Activated CD4-positive, CD25-positive, alpha-beta regulatory T cell (primary cell): ENCODE data around the gene FABP3.

ENCODE experiments used
- DNase-seq, 4 experiments: peaks; one replicate each; lab custom pipeline; 2025; lab: John Stamatoyannopoulos, UW

Gene FABP3

GRCh38 chr1:31373056-31373896 is at the start of gene FABP3:
TSS of gene FABP3 (minus strand) at chr1:31373076. CDS start at chr1:31373014, 62 bp downstream.
- no peak for DNase-seq

- DNase-seq, result no peak
Observed at GRCh38 chr1:31421371-31422040, 48.6 kb upstream of the FABP3 start.

GRCh38 chr1:31420716-31421115 is 47.8 kb upstream of the FABP3 start:
- no peak for DNase-seq

GRCh38 chr1:31418626-31419323 is 45.9 kb upstream of the FABP3 start:
- DNase-seq, result no peak

GRCh38 chr1:31417148-31417547 is 44.3 kb upstream of the FABP3 start:
- no peak for DNase-seq

- DNase-seq, result no peak
Observed at GRCh38 chr1:31416101-31416736, 43.3 kb upstream of the FABP3 start.

DNA sequence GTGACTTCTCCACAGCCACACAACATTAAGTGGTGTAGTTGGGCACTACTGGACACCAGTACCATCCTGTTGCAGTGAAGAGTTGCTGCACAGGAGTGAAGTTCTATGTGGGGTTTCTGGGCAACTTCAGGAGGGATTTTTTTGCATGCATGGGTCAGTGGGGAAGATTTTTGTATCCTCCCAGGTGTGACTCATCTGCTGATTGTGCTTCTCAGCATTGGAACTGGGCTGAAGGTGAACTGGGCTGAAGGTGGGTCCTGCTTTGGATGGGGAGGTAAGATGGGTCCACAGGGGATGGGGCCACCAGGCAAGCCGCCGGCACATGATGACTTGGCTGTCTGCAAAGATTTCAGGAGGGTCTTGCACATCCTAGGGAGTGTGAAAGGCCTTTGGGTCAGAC is 42.8 kb upstream of the FABP3 start:
- no peak for DNase-seq

- no peak for DNase-seq
Observed at GRCh38 chr1:31414980-31415370, 42.1 kb upstream of the FABP3 start.

DNA sequence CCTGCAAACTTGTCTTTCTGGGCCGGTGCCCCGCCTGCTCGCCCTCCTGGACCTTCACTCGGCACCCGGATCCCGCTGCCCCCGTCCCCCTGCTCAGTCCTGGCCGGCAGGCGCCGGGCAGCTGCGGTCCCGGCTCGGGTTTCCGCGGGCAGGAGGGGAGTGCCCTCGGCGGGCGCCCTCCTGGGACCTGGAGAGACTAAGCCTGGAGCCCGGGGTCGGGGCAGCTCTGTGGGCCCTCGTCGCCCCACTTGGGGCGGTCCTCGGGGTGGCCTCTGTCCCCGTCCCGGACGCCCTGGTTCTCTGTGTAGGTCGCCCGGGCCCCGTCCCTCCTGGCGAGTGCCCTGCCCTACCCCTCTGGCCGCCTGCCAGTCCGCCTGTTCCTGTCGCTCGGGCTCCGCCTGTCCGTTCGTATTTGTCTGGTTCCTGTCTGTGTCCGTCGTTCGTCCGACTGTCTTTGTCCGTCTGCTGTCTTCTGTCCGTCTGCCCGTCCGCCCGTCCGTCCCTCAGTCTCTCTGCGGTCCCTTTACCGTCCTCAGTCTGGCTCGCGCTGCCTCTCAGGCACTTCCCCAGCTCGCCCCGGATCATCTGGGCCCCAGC is 40.6 kb upstream of the FABP3 start:
- DNase-seq, result no peak

GRCh38 chr1:31412732-31413404 is 40.0 kb upstream of the FABP3 start, which contains the start of gene SERINC2:
TSS of gene SERINC2 (plus strand) at chr1:31413213. CDS start at chr1:31413266, 53 bp downstream.
- DNase-seq, result no peak

GRCh38 chr1:31412205-31412604 is 39.3 kb upstream of the FABP3 start:
- no peak for DNase-seq

GRCh38 chr1:31410871-31411270 is 38.0 kb upstream of the FABP3 start:
- DNase-seq, result no peak

- DNase-seq, result no peak
Observed at GRCh38 chr1:31409946-31410858, 37.3 kb upstream of the FABP3 start.

DNA sequence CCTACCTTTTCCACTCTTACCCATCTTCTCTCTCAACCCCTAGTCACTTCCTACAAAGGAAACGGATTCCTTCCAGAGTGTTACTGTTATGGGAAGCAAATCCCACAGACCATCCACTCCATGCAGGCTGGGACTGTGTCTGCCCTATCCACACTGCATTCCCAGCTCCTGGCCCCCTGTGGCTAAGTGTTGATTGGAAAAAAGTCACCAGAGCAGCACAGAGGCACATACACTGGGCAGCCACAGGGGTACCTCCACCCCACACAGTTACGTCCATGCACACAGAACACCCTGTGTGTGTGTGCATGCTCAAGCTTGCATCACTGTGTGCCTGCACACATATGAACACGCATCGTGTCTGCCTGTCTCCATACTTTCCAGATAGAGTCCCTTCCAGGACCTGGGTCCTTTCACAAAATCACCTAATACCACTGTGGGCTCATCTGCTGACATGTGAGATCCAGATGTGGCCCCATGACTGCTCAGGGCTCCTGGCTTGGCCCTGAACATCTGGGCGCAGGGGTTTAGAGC is 36.0 kb upstream of the FABP3 start:
- no peak for DNase-seq

DNA sequence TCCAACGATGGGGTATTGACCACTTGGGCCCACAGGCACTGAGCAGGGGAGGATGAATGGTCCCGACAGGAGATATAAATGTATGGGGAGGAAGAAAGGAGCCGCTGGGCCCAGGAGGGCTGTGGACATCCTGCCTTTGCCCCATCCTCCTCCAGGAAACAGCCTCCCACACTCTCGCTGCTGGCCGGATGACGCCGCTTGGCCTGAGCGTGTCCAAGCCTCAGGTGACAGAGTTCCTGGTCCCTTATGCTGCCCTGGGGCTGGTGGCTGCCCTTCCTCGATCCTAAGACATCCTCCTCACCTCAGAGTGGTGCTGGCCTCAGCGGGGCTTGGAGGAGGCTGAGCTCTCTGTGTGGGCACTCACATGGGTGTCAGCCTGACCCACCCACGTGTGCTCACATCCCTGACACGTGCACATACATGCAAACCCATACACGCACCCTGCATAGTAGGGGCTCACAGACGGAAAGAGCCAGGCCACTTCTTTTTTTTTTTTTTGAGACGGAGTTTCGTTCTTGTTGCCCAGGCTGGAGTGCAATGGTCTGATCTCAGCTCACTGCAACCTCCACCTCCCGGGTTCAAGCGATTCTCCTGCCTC is 34.3 kb upstream of the FABP3 start:
- DNase-seq, result no peak

- no peak for DNase-seq
Observed at GRCh38 chr1:31405578-31406245, 32.8 kb upstream of the FABP3 start.

GRCh38 chr1:31401241-31401640 is 28.4 kb upstream of the FABP3 start:
- DNase-seq, result no peak

GRCh38 chr1:31400393-31400792 is 27.5 kb upstream of the FABP3 start:
- DNase-seq, result no peak

DNA sequence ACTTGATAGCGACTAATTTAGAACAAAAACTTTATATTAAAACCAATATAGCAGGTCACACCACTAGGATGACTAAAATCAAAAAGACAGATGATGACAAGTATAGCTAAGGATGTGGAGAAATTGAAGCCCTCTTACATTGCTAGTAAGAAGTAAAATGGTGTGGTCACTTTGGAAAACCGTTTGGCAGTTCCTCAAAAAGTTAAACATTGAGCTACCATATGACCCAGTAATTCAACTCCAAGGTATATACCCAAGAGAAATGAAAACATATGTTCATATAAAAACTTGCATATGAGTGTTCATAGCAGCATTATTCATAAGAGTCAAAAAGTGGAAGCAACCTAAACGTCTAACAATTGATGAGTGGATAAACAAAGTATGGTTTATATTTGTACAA is 27.1 kb upstream of the FABP3 start:
- DNase-seq, result no peak
